MM.1S (cell line): Measurements from ENCODE around the gene BICRAL.

Experiments
- DNase-seq: peaks from one replicate; pipeline ENCODE4 v3.0.0-alpha.2; 2015
- H2AFZ ChIP-seq: fragments of 300-600 bp; sonication (generic); 2 replicates; pipeline ENCODE4 v1.6.0; 2016; ENCODE audit warnings: antibody characterized with exemption, low read length
- H3F3A ChIP-seq: fragments of 300-600 bp; sonication (generic); 2 replicates; pipeline ENCODE4 v1.6.1; 2016; ENCODE audit warnings: mild to moderate bottlenecking, antibody characterized with exemption, low read length, moderate library complexity, mixed read lengths; ENCODE audit not compliant: insufficient read depth
- H3K27ac ChIP-seq: fragments of 300-600 bp; sonication (generic); 2 replicates; pipeline ENCODE4 v1.5.1; 2016; ENCODE audit warnings: mild to moderate bottlenecking, low read length
- H3K27me3 ChIP-seq: fragments of 300-600 bp; sonication (generic); replicated peaks from 2 replicates; pipeline ENCODE4 v1.6.0; 2016; ENCODE audit warnings: low read length; ENCODE audit not compliant: insufficient read depth
- H3K36me3 ChIP-seq: fragments of 300-600 bp; sonication (generic); replicated peaks from 2 replicates; pipeline ENCODE4 v1.6.1; 2016; ENCODE audit warnings: mild to moderate bottlenecking, low read length, mixed read lengths; ENCODE audit not compliant: insufficient read depth
- H3K4me1 ChIP-seq: fragments of 300-600 bp; sonication (generic); 2 replicates; pipeline ENCODE4 v1.6.1; 2016; ENCODE audit warnings: low read length, mixed read lengths
- H3K4me2 ChIP-seq: fragments of 300-600 bp; sonication (generic); 2 replicates; pipeline ENCODE4 v1.6.0; 2016; ENCODE audit warnings: low read depth, low read length
- H3K4me3 ChIP-seq: fragments of 300-600 bp; sonication (generic); 2 replicates; pipeline ENCODE4 v1.5.1; 2016; ENCODE audit warnings: low read length, mixed read lengths
- H3K79me2 ChIP-seq: fragments of 300-600 bp; sonication (generic); 2 replicates; pipeline ENCODE4 v1.6.1; 2016; ENCODE audit warnings: mixed run types, low read length, mixed read lengths
- H3K9ac ChIP-seq: fragments of 300-600 bp; sonication (generic); 2 replicates; pipeline ENCODE4 v1.6.1; 2016; ENCODE audit warnings: low read length, mixed read lengths
- H3K9me2 ChIP-seq: fragments of 300-600 bp; sonication (generic); replicated peaks from 2 replicates; pipeline ENCODE4 v1.6.1; 2016; ENCODE audit warnings: mild to moderate bottlenecking, low read length, mixed read lengths; ENCODE audit not compliant: insufficient read depth
- H3K9me3 ChIP-seq: fragments of 300-600 bp; sonication (generic); replicated peaks from 2 replicates; pipeline ENCODE4 v1.6.1; 2016; ENCODE audit warnings: mild to moderate bottlenecking, low read length, mixed read lengths; ENCODE audit not compliant: insufficient read depth
- H4K20me1 ChIP-seq: fragments of 300-600 bp; sonication (generic); 2 replicates; pipeline ENCODE4 v1.6.1; 2016; ENCODE audit warnings: mild to moderate bottlenecking, low read length, moderate library complexity, mixed read lengths; ENCODE audit not compliant: insufficient read depth
- CTCF ChIP-seq: fragments of 300-600 bp; sonication (generic); IDR thresholded peaks from 2 replicates; pipeline ENCODE4 v1.5.1; 2016; ENCODE audit warnings: antibody characterized with exemption, low read length, mixed read lengths
- EZH2 ChIP-seq: fragments of 300-600 bp; sonication (generic); optimal IDR thresholded peaks from 2 replicates; pipeline ENCODE3; 2017; ENCODE audit warnings: low read depth, mild to moderate bottlenecking, antibody characterized with exemption, low read length, mixed read lengths
- EZH2phosphoT487 ChIP-seq: fragments of 300-600 bp; sonication (generic); IDR thresholded peaks from 2 replicates; pipeline ENCODE4 v1.6.1; 2018; ENCODE audit warnings: antibody characterized with exemption, low read length

BICRAL gene

GRCh38 chr6:42745083-42745639 is 36.7 kb upstream of the BICRAL start:
- TF ChIP-seq CTCF (no peak), EZH2 (no peak), EZH2phosphoT487 (no peak)
- Histone ChIP-seq H2AFZ (no peak overlapping the region), H3K4me2 (peak overlapping the region; percentile 92), H3K79me2 (peaks cover 28% of the 10 kb centered on the region), H3K27ac (peak overlapping the region; percentile 79; the same call in 1 of the 2 replicates), H3K9me3 (no peaks in the 10 kb centered on the region), H3K9ac (peak overlapping the region; percentile 98), H3K4me3 (peak overlapping the region; percentile 90), H4K20me1 (no peaks in the 10 kb centered on the region), H3F3A (peaks cover 14% of the 10 kb centered on the region), H3K27me3 (no peaks in the 10 kb centered on the region), H3K36me3 (no peaks in the 10 kb centered on the region), H3K4me1 (no peaks in the 10 kb centered on the region), H3K9me2 (no peaks in the 10 kb centered on the region)
- peak; percentile 50 for DNase-seq

GRCh38 chr6:42745640-42746462 is 36.0 kb upstream of the BICRAL start, which contains the start of gene TBCC:
TSS of gene TBCC (minus strand) at chr6:42746103. CDS start at chr6:42746073, 30 bp downstream.
- Histone ChIP-seq H3K79me2 (peaks cover 28% of the 10 kb centered on the region), H4K20me1 (no peaks in the 10 kb centered on the region), H3K9ac (peak within 1 kb of the TSS; percentile 98), H3K27me3 (no peaks in the 10 kb centered on the region), H2AFZ (peak within 1 kb of the TSS; percentile 67), H3K4me3 (peak within 1 kb of the TSS; percentile 90), H3K27ac (peak within 1 kb of the TSS; percentile 86), H3K36me3 (no peaks in the 10 kb centered on the region), H3K9me3 (no peaks in the 10 kb centered on the region), H3F3A (peaks cover 14% of the 10 kb centered on the region), H3K4me2 (peak within 1 kb of the TSS; percentile 92), H3K9me2 (no peaks in the 10 kb centered on the region), H3K4me1 (no peaks in the 10 kb centered on the region)
- TF ChIP-seq EZH2: no peak
- peak; percentile 97 for DNase-seq

- Histone ChIP-seq H3K4me3 (peak overlapping the region; percentile 65), H3K27ac (peak overlapping the region; percentile 86), H3K4me2 (peak overlapping the region; percentile 65), H3K9ac (peak overlapping the region; percentile 68), H3K4me1 (no peaks in the 10 kb centered on the region), H2AFZ (peak overlapping the region; percentile 67), H3K36me3 (no peaks in the 10 kb centered on the region), H4K20me1 (no peaks in the 10 kb centered on the region), H3K9me2 (no peaks in the 10 kb centered on the region), H3F3A (peaks cover 14% of the 10 kb centered on the region), H3K9me3 (no peaks in the 10 kb centered on the region), H3K79me2 (peaks cover 28% of the 10 kb centered on the region), H3K27me3 (no peaks in the 10 kb centered on the region)
- DNase-seq: peak; percentile 78
- TF ChIP-seq EZH2 (no peak), EZH2phosphoT487 (no peak), CTCF (no peak)
These were observed 35.1 kb upstream of the BICRAL start for GRCh38 chr6:42746463-42747391.
